Stimulated activated naive CD8-positive, alpha-beta T cell treated with anti-CD3 and anti-CD28 coated beads, Interleukin-15, amount 100 ng/mL, for 72 hours (primary cell): ENCODE measurements around the gene ACACB.
A peak's percentile ranks its signal among the peaks of the same experiment; 100 is the strongest.

Experiments
- ATAC-seq: fragments of 150-1000 bp; cut with Tn5 transposase; 2 replicates; pipeline ENCODE4 v1.10.0; 2021; ENCODE audit warnings: mild to moderate bottlenecking, moderate library complexity
- DNase-seq, 2 donors: peaks; one replicate each; pipeline ENCODE4 v3.0.0; 2021 to 2022
- H3K27ac Mint-ChIP-seq, 2 donors: one replicate each; pipeline ENCODE4 v1.8.0; 2022; ENCODE audit warnings: mild to moderate bottlenecking in 2 of 2, mixed read lengths in 2 of 2, moderate library complexity in 2 of 2
- H3K27me3 Mint-ChIP-seq: one replicate; pipeline ENCODE4 v1.8.0; 2022; ENCODE audit warnings: mixed read lengths
- H3K4me1 Mint-ChIP-seq: one replicate; pipeline ENCODE4 v1.8.0; 2022; ENCODE audit warnings: mild to moderate bottlenecking, mixed read lengths
- H3K4me3 Mint-ChIP-seq, 2 donors: one replicate each; pipeline ENCODE4 v1.8.0; 2022; ENCODE audit warnings: mild to moderate bottlenecking in 2 of 2, mixed read lengths in 2 of 2, moderate library complexity in 1 of 2
- H3K9me3 Mint-ChIP-seq, 2 donors: one replicate each; pipeline ENCODE4 v1.8.0; 2022; ENCODE audit warnings: mixed read lengths in 2 of 2

Gene ACACB

GRCh38 chr12:109228664-109229063 lies 112.3 kb downstream of the ACACB start:
- ATAC-seq (no peak), DNase-seq (no peak)
- H3K9me3 Mint-ChIP-seq, result no peaks in the 10 kb centered on the region
- H3K27me3 Mint-ChIP-seq, result no peaks in the 10 kb centered on the region
- H3K4me3 Mint-ChIP-seq, result no peak overlapping the region
- H3K27ac Mint-ChIP-seq, result no peak overlapping the region
- no peaks in the 10 kb centered on the region for H3K4me1 Mint-ChIP-seq

- ATAC-seq (no peak), DNase-seq (no peak)
- Mint-ChIP-seq H3K27ac (peak overlapping the region; percentile 19 to 76), H3K9me3 (no peaks in the 10 kb centered on the region), H3K27me3 (no peaks in the 10 kb centered on the region), H3K4me3 (no peak overlapping the region), H3K4me1 (no peaks in the 10 kb centered on the region)
These were observed 113.8 kb downstream of the ACACB start for GRCh38 chr12:109230193-109230592.

- Mint-ChIP-seq H3K27me3 (no peaks in the 10 kb centered on the region), H3K4me3 (no peak overlapping the region), H3K9me3 (no peaks in the 10 kb centered on the region), H3K4me1 (no peaks in the 10 kb centered on the region), H3K27ac (no peak overlapping the region)
- DNase-seq (no peak), ATAC-seq (no peak)
These were observed 116.3 kb downstream of the ACACB start for GRCh38 chr12:109232731-109233130.

- DNase-seq, result no peak
- ATAC-seq, result no peak
- no peaks in the 10 kb centered on the region for H3K9me3 Mint-ChIP-seq
- H3K27ac Mint-ChIP-seq, result no peak overlapping the region
- H3K27me3 Mint-ChIP-seq, result no peaks in the 10 kb centered on the region
- H3K4me1 Mint-ChIP-seq, result peaks cover 2% of the 10 kb centered on the region
- H3K4me3 Mint-ChIP-seq, result no peak overlapping the region
These were observed 117.6 kb downstream of the ACACB start for GRCh38 chr12:109234012-109234411.

- DNase-seq, result no peak
- Mint-ChIP-seq H3K27ac (no peak overlapping the region), H3K9me3 (no peaks in the 10 kb centered on the region), H3K4me3 (no peak overlapping the region), H3K4me1 (peaks cover 9% of the 10 kb centered on the region), H3K27me3 (no peaks in the 10 kb centered on the region)
- ATAC-seq, result no peak
These were observed 119.9 kb downstream of the ACACB start for GRCh38 chr12:109236257-109236656.

GRCh38 chr12:109239179-109239578 lies 122.8 kb downstream of the ACACB start:
- DNase-seq (no peak), ATAC-seq (no peak)
- H3K9me3 Mint-ChIP-seq, result no peaks in the 10 kb centered on the region
- no peak overlapping the region for H3K4me3 Mint-ChIP-seq
- no peaks in the 10 kb centered on the region for H3K27me3 Mint-ChIP-seq
- H3K4me1 Mint-ChIP-seq, result peaks cover 9% of the 10 kb centered on the region
- H3K27ac Mint-ChIP-seq, result peak overlapping the region in 1 of 2 donors; percentile 3

GRCh38 chr12:109239691-109240090 lies 123.3 kb downstream of the ACACB start:
- Mint-ChIP-seq H3K4me3 (no peak overlapping the region), H3K27ac (no peak overlapping the region), H3K9me3 (no peaks in the 10 kb centered on the region), H3K27me3 (no peaks in the 10 kb centered on the region), H3K4me1 (peaks cover 9% of the 10 kb centered on the region)
- DNase-seq, result no peak
- no peak for ATAC-seq

- Mint-ChIP-seq H3K27ac (no peak overlapping the region), H3K4me3 (no peak overlapping the region), H3K27me3 (no peaks in the 10 kb centered on the region), H3K4me1 (peaks cover 9% of the 10 kb centered on the region), H3K9me3 (no peaks in the 10 kb centered on the region)
- DNase-seq (no peak), ATAC-seq (no peak)
These were observed 124.0 kb downstream of the ACACB start for GRCh38 chr12:109240365-109240764.

GRCh38 chr12:109241936-109242335 lies 125.5 kb downstream of the ACACB start:
- H3K4me3 Mint-ChIP-seq, result no peak overlapping the region
- ATAC-seq (no peak), DNase-seq (no peak)
- peaks cover 9% of the 10 kb centered on the region for H3K4me1 Mint-ChIP-seq
- no peaks in the 10 kb centered on the region for H3K27me3 Mint-ChIP-seq
- no peak overlapping the region for H3K27ac Mint-ChIP-seq
- no peaks in the 10 kb centered on the region for H3K9me3 Mint-ChIP-seq

- DNase-seq (no peak), ATAC-seq (no peak)
- Mint-ChIP-seq H3K27me3 (no peaks in the 10 kb centered on the region), H3K9me3 (no peaks in the 10 kb centered on the region), H3K4me3 (no peak overlapping the region), H3K4me1 (peaks cover 6% of the 10 kb centered on the region), H3K27ac (peak overlapping the region in 1 of 2 donors; percentile 54)
These were observed 127.7 kb downstream of the ACACB start for GRCh38 chr12:109244073-109244472.

GRCh38 chr12:109246221-109246620 lies 129.8 kb downstream of the ACACB start:
- Mint-ChIP-seq H3K27me3 (no peaks in the 10 kb centered on the region), H3K27ac (no peak overlapping the region), H3K4me1 (peaks cover 11% of the 10 kb centered on the region), H3K4me3 (no peak overlapping the region), H3K9me3 (no peaks in the 10 kb centered on the region)
- ATAC-seq (no peak), DNase-seq (no peak)

- H3K4me3 Mint-ChIP-seq, result no peak overlapping the region
- H3K9me3 Mint-ChIP-seq, result peaks cover 3 to 4% of the 10 kb centered on the region in 2 donors
- no peak for DNase-seq
- H3K27me3 Mint-ChIP-seq, result no peaks in the 10 kb centered on the region
- H3K27ac Mint-ChIP-seq, result no peak overlapping the region
- H3K4me1 Mint-ChIP-seq, result peaks cover 11% of the 10 kb centered on the region
- no peak for ATAC-seq
These were observed 131.7 kb downstream of the ACACB start for GRCh38 chr12:109247831-109248654.

GRCh38 chr12:109250523-109250922 lies 134.1 kb downstream of the ACACB start:
- Mint-ChIP-seq H3K27me3 (no peaks in the 10 kb centered on the region), H3K4me1 (peaks cover 11% of the 10 kb centered on the region), H3K9me3 (peaks cover 13 to 18% of the 10 kb centered on the region in 2 donors), H3K4me3 (no peak overlapping the region), H3K27ac (no peak overlapping the region)
- DNase-seq, result no peak
- ATAC-seq, result peak; percentile 91

- Mint-ChIP-seq H3K4me1 (peaks cover 11% of the 10 kb centered on the region), H3K9me3 (peaks cover 13 to 18% of the 10 kb centered on the region in 2 donors), H3K4me3 (no peak overlapping the region), H3K27ac (no peak overlapping the region), H3K27me3 (no peaks in the 10 kb centered on the region)
- ATAC-seq (no peak), DNase-seq (no peak)
These were observed 136.4 kb downstream of the ACACB start for GRCh38 chr12:109252799-109253198.

GRCh38 chr12:109253913-109254544 lies 137.6 kb downstream of the ACACB start:
- Mint-ChIP-seq H3K27ac (no peak overlapping the region), H3K4me3 (no peak overlapping the region), H3K4me1 (peaks cover 11% of the 10 kb centered on the region), H3K27me3 (no peaks in the 10 kb centered on the region), H3K9me3 (peaks cover 13 to 18% of the 10 kb centered on the region in 2 donors)
- DNase-seq, result no peak
- ATAC-seq, result no peak

- ATAC-seq (no peak), DNase-seq (no peak)
- Mint-ChIP-seq H3K4me3 (no peak overlapping the region), H3K27ac (no peak overlapping the region), H3K9me3 (peaks cover 13 to 18% of the 10 kb centered on the region in 2 donors), H3K27me3 (no peaks in the 10 kb centered on the region), H3K4me1 (peaks cover 4% of the 10 kb centered on the region)
These were observed 139.0 kb downstream of the ACACB start for GRCh38 chr12:109255377-109255776.
